Uterus (tissue), 4 donors: ENCODE data around the gene PDYN. TPM values are rescaled to one million over a fixed set of nuclear protein-coding genes. Genes with fewer than 3 reads are reported as not detected.
"Not testable (repeated sequence)": the region's sequence is repeated elsewhere in the genome, so short reads cannot be mapped to it uniquely, and the experiment has no call there.

Experiments used
- DNase-seq, 2 donors: peaks; one replicate each; pipeline ENCODE4 v3.0.0-alpha.2; 2019 to 2020
- H3K27ac ChIP-seq, 2 donors: fragments of 200-600 bp; sonication (generic); 1 replicate in 1 of 2; 2 replicates in 1 of 2; pipeline ENCODE4 v1.5.1; 2016 to 2018
- H3K27me3 ChIP-seq, 2 donors: fragments of 200-600 bp; sonication (generic); one replicate each; pipeline ENCODE4 v1.5.1; 2018 to 2019; ENCODE audit warnings: control low read depth in 1 of 2
- H3K36me3 ChIP-seq, 2 donors: fragments of 200-600 bp; sonication (generic); one replicate each; pipeline ENCODE4 v1.5.1; 2019; ENCODE audit warnings: control low read depth in 1 of 2
- H3K4me1 ChIP-seq, 2 donors: fragments of 200-600 bp; sonication (generic); one replicate each; pipeline ENCODE4 v1.5.1; 2018 to 2019; ENCODE audit warnings: control low read depth in 1 of 2
- H3K4me3 ChIP-seq, 2 donors: fragments of 200-600 bp; sonication (generic); 1 replicate in 1 of 2; 2 replicates in 1 of 2; pipeline ENCODE4 v1.5.1; 2018 to 2019; ENCODE audit warnings: mild to moderate bottlenecking in 1 of 2
- H3K9me3 ChIP-seq, 2 donors: fragments of 200-600 bp; sonication (generic); one replicate each; pipeline ENCODE4 v1.5.1; 2019; ENCODE audit warnings: control low read depth in 1 of 2
- CTCF ChIP-seq, 4 experiments: fragments of 200-600 bp in 2 of 4; fragments of 450-650 bp in 2 of 4; sonication (generic) in 2 of 4; IDR thresholded peaks; one replicate each; pipeline ENCODE4 v1.5.1; 2016 to 2019; ENCODE audit warnings: antibody characterized with exemption in 4 of 4, mild to moderate bottlenecking in 2 of 4, moderate library complexity in 1 of 4
- POLR2A ChIP-seq, 2 donors: fragments of 450-650 bp; IDR thresholded peaks; one replicate each; pipeline ENCODE4 v1.6.1; 2016; ENCODE audit warnings: antibody characterized with exemption in 2 of 2, mild to moderate bottlenecking in 1 of 2, moderate library complexity in 1 of 2
- intact Hi-C: fragments of 100-400 bp; cut with DNase I; formaldehyde crosslinking; loops from one replicate; pipeline ENCODE4 v1.15.1; 2023; ENCODE audit warnings: low total_unique reads
- total RNA-seq, 4 donors: library from RNA; depleted of rRNA in 3 of 4; stranded (reverse); fragments of >200 nt in 3 of 4; gene quantifications; one replicate each; pipeline versions ENCODE4 v1.1.0 to v1.2.4, GENCODE V29; 2014 to 2023
- donor health status: DM: yes; HTN: yes; CAD: no.

Gene PDYN
- not detected for total RNA-seq

- Histone ChIP-seq H3K36me3 (no peaks in the 10 kb centered on the region), H3K27me3 (no peaks in the 10 kb centered on the region), H3K9me3 (no peaks in the 10 kb centered on the region), H3K27ac (no peak within 1 kb of the TSS), H3K4me3 (no peak within 1 kb of the TSS), H3K4me1 (no peaks in the 10 kb centered on the region)
- TF ChIP-seq POLR2A (IDR thresholded peaks at IDR 0.05) (no peak), CTCF (IDR thresholded peaks at IDR 0.05) (no peak)
- DNase-seq: no peak
- intact Hi-C loops: no loop called here
These were observed at the start of gene PDYN for GRCh38 chr20:1993986-1994385. PDYN (minus strand) TSS chr20:1994058; CDS start chr20:1983084, 10,974 bp downstream.

GRCh38 chr20:2042400-2042799 lies 48.5 kb upstream of the PDYN start:
- Histone ChIP-seq H3K4me3 (no peak overlapping the region), H3K9me3 (no peaks in the 10 kb centered on the region), H3K27me3 (no peaks in the 10 kb centered on the region), H3K27ac (no peak overlapping the region), H3K36me3 (no peaks in the 10 kb centered on the region), H3K4me1 (no peaks in the 10 kb centered on the region)
- intact Hi-C loops: no loop called here
- TF ChIP-seq POLR2A (IDR thresholded peaks at IDR 0.05) (no peak), CTCF (IDR thresholded peaks at IDR 0.05) (no peak)
- DNase-seq: no peak

DNA sequence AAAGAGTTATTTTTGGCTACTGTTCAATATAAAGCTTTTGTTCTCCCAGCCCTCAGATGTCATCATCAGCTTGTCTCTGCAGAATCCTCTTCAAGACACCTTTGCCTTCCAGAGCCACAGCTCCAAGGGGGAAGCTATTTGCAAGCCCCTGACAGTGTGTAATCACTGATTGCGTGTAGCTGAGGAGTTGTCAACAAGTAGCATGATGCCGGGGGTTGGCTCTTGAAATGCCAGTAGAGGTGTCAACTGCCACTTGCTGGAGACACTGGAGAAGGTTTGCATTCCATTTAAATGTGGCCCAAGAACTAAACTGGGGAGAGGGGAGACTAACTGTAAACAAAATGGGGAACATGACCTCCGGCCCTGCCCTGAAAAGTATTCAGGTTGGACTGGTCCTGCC lies 44.3 kb upstream of the PDYN start:
- no peaks in the 10 kb centered on the region for H3K4me1 ChIP-seq
- no peak overlapping the region for H3K4me3 ChIP-seq
- H3K27ac ChIP-seq: no peak overlapping the region
- H3K27me3 ChIP-seq: no peaks in the 10 kb centered on the region
- no peaks in the 10 kb centered on the region for H3K36me3 ChIP-seq
- intact Hi-C loops: no loop called here
- TF ChIP-seq POLR2A (IDR thresholded peaks at IDR 0.05) (no peak), CTCF (IDR thresholded peaks at IDR 0.05) (no peak)
- DNase-seq: no peak
- no peaks in the 10 kb centered on the region for H3K9me3 ChIP-seq

DNA sequence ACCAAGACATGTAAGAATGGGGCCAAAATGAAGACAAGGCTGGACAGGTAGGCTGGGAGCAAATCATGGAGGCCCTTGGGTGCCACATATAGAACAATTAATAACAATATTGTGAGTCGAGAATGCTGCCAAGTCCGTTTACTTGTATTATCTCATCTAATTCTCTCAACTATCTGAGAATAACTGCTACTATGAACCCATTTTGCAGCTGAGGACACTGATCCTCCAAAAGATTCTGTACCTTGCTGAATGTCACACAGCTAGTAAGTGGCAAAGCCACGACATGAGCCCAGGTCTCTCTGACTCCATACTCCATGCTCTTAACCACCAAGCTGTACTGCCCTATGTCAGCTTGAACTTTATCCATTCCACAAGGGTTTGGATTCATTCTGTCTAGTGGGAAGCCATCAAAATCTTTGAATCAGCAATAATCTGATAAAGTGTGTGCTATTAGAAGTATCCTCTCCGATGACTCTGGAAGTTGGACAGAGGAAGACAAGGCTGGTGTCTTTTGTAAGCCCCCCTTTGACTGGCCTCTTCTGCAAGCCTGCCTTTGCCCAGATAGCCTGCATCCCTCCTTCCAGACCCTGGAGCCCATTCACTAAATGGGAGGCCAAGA lies 43.5 kb upstream of the PDYN start:
- H3K27me3 ChIP-seq: no peaks in the 10 kb centered on the region
- H3K36me3 ChIP-seq: no peaks in the 10 kb centered on the region
- H3K9me3 ChIP-seq: no peaks in the 10 kb centered on the region
- intact Hi-C loops: no loop called here
- H3K27ac ChIP-seq: no peak overlapping the region
- H3K4me1 ChIP-seq: no peaks in the 10 kb centered on the region
- H3K4me3 ChIP-seq: no peak overlapping the region
- TF ChIP-seq POLR2A (IDR thresholded peaks at IDR 0.05) (no peak), CTCF (IDR thresholded peaks at IDR 0.05) (no peak)
- DNase-seq: no peak

DNA sequence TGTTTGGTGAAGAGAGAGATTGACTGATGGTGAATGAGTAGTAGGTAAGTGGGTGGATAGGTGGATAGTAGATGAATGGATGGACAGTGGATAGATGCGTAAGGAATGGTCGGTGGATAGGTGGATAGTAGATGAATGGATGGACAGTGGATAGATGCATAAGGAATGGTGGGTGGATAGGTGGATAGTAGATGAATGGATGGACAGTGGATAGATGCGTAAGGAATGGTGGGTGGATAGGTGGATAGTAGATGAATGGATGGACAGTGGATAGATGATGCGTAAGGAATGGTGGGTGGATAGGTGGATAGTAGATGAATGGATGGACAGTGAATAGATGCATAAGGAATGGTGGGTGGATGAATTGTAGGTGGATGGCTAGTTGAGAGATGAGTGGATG lies 42.5 kb upstream of the PDYN start:
- H3K36me3 ChIP-seq, intact Hi-C loops, H3K27ac ChIP-seq, DNase-seq, H3K9me3 ChIP-seq, H3K4me1 ChIP-seq, H3K27me3 ChIP-seq, H3K4me3 ChIP-seq: not testable (repeated sequence)

- no peaks in the 10 kb centered on the region for H3K4me1 ChIP-seq
- DNase-seq: no peak
- no peak overlapping the region for H3K4me3 ChIP-seq
- no peaks in the 10 kb centered on the region for H3K9me3 ChIP-seq
- H3K36me3 ChIP-seq: no peaks in the 10 kb centered on the region
- no peak for TF ChIP-seq POLR2A (IDR thresholded peaks at IDR 0.05)
- no peak for TF ChIP-seq CTCF (IDR thresholded peaks at IDR 0.05)
- H3K27ac ChIP-seq: no peak overlapping the region
- intact Hi-C loops: no loop called here
- H3K27me3 ChIP-seq: no peaks in the 10 kb centered on the region
These were observed 38.3 kb upstream of the PDYN start for GRCh38 chr20:2032168-2032567.
